Measurements from ENCODE around the gene DAO.
"Not testable (repeated sequence)": the region's sequence is repeated elsewhere in the genome, so short reads cannot be mapped to it uniquely, and the experiment has no call there.

Gene DAO

GRCh38 chr12:108840605-108841332, 39.1 kb upstream of the DAO start:
- no peak overlapping the region for H3K27ac ChIP-seq
- TF ChIP-seq CTCF (conservative IDR thresholded peaks at IDR 0.05): no peak

GRCh38 chr12:108841825-108842224, 38.1 kb upstream of the DAO start:
- not testable (repeated sequence) for H3K27ac ChIP-seq

- TF ChIP-seq CTCF (conservative IDR thresholded peaks at IDR 0.05): no peak
- H3K27ac ChIP-seq: no peak overlapping the region
Measured at GRCh38 chr12:108842361-108842760, 37.5 kb upstream of the DAO start.

- H3K27ac ChIP-seq: no peak overlapping the region
- TF ChIP-seq CTCF (conservative IDR thresholded peaks at IDR 0.05): no peak
Measured at GRCh38 chr12:108843187-108843586, 36.7 kb upstream of the DAO start.

DNA sequence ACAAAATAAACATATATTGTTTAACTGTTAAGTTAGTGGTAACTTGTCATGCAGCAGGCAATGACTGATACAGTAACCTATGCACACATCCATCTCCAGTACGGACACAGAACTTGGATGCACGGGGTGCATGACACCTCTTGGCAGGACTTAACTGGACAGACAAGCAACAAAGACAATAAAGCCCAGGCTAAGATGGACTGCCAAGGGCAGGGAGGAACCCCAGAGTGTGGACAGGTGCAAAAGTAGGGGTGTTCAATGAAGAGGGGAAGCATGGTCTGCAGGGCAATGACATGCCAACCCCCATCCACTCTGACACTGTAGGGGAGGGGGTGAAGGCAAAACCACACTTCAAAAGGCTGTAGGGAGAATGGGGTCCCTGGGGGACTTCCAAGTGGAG, 34.2 kb upstream of the DAO start:
- TF ChIP-seq CTCF (conservative IDR thresholded peaks at IDR 0.05): no peak
- H3K27ac ChIP-seq: no peak overlapping the region

DNA sequence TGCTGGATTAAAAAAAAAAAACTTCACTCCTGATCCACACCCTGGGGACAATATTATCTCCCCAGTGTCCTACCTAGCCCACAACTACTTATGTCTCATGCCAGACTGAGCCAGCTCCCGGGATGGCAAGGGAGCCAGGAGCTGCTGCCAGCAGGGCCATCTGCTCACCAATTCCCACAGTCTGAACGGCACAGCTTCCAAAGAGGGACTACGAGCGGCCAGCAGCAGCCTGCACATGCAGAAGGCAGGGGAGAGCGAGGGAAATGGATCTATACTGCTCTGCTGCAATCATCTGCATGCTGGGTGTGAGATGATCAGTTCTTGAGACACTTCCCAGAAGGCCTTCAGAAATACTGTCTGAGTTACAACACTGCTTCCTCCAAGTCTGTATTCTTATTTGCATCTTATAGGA, 33.6 kb upstream of the DAO start:
- H3K27ac ChIP-seq: no peak overlapping the region
- TF ChIP-seq CTCF (conservative IDR thresholded peaks at IDR 0.05): no peak

DNA sequence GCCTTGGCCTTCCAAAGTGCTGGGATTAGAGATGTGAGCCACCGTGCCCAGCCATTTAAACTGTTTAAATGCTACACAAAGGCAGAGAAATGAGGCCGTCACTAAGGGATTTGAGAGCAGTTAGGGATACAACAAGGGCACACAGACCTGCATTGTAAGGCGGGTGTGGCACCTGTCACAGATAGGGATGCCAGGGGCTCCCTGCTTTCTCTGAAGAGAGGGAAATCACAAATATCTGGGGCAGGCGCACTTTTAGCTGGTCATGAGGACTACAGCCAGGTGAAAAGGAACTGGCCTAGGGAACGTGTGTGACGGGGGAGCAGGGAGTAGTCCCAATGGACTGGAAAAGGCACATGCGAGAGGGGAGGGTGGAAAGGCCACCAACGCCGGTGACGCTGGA, 32.2 kb upstream of the DAO start:
- no peak overlapping the region for H3K27ac ChIP-seq
- no peak for TF ChIP-seq CTCF (conservative IDR thresholded peaks at IDR 0.05)

- no peak overlapping the region for H3K27ac ChIP-seq
Measured at GRCh38 chr12:108849660-108850059, 30.2 kb upstream of the DAO start.

More at GRCh38 chr12:108849660-108850059, 30.2 kb upstream of the DAO start:
- no peak for TF ChIP-seq CTCF (conservative IDR thresholded peaks at IDR 0.05)

Data from VCaP (cell line).